ENCODE results near the gene C15orf39. TPM values are rescaled to one million over a fixed set of nuclear protein-coding genes. Genes with fewer than 3 reads are reported as not detected.

Gene C15orf39
- total RNA-seq, 1 experiment from 2014 or later = 45.6 TPM

DNA sequence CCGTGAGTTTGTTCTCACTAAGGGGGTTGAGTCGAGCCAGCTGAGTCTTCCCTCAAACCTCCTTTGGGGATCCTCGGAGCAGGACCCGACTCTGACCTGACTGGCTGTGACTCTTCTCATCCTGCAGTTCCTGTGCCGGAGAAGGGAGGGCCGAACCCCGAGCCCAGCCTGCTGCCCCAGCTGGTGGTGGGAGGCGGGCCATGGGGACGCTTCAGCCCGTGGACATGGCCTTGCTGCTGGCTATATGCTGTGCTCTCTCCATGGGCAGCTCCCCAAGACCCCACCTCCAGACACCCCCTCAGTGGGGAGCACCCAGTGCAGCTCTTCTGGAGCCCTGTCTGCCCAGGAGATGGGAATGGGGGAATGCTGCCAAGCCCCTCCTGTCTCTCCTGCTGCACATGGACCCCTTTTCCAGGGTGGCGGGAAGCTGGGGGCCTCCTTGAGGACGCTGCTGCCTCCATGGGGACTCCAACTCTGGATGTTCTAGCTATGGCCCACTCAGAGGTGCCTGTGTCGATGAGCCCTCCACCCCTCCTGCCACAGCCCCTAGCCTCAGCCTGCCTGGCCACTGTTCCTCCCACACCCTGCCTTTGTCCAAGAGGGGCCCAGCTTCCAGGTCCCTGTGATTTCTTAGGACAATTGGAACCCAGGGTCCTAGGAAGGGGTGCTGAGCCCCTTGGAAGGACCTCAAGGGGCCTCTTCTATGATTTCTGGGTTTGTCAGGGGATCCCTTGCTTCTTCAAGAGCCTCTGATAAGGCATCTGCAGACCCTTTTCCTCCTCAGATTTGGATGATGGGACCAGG, 12.8 kb downstream of the C15orf39 start:
- Histone ChIP-seq H3K18ac (ENCODE audit: insufficient read length, low read depth, low read length) (no peak overlapping the region), H3K4ac (ENCODE audit: low read depth, low read length) (no peak overlapping the region), H3K4me1 (ENCODE audit: insufficient read depth, low read length) (peaks cover 2% of the 10 kb centered on the region; the same call in 1 of the 2 replicates), H2AFZ (ENCODE audit: low read length) (no peak overlapping the region), H3K56ac (ENCODE audit: insufficient read length, low read depth, low read length) (no peak overlapping the region), H3K14ac (ENCODE audit: insufficient read depth, low read length) (no peak overlapping the region), H4K5ac (ENCODE audit: insufficient read length, low read depth, low read length) (no peak overlapping the region), H2BK20ac (ENCODE audit: low read depth, low read length, poor library complexity, severe bottlenecking) (no peak overlapping the region), H3K9ac (ENCODE audit: extremely low read depth, insufficient read length, low read length) (no peak overlapping the region), H3K23ac (ENCODE audit: insufficient read length, low read depth, low read length) (no peak overlapping the region), H3K23me2 (ENCODE audit: insufficient read length, low read depth, low read length, poor library complexity, severe bottlenecking) (no peaks in the 10 kb centered on the region), H3T11ph (ENCODE audit: low read length) (no peak overlapping the region), H2BK12ac (ENCODE audit: insufficient read length, low read depth, low read length) (no peak overlapping the region), H3K27me3 (ENCODE audit: insufficient read depth, low read length) (no peaks in the 10 kb centered on the region), H2BK120ac (ENCODE audit: low read depth, low read length, poor library complexity, severe bottlenecking) (no peak overlapping the region), H2BK5ac (ENCODE audit: insufficient read length, low read length) (no peak overlapping the region), H4K8ac (replicated peaks; ENCODE audit: insufficient read length, low read depth, low read length) (no peak overlapping the region), H3K4me2 (ENCODE audit: insufficient read depth, insufficient read length, low read length) (no peak overlapping the region), H3K9me3 (ENCODE audit: control insufficient read depth, low read depth, low read length) (no peaks in the 10 kb centered on the region), H3K79me2 (ENCODE audit: insufficient read depth, low read length) (0 out of 2 replicates have a peak, but pooled peaks cover 2% of the 10 kb centered on the region), H3K79me1 (ENCODE audit: insufficient read depth, low read depth, low read length, poor library complexity, severe bottlenecking) (no peaks in the 10 kb centered on the region), H2BK15ac (ENCODE audit: low read depth, low read length) (no peak overlapping the region), H4K91ac (ENCODE audit: insufficient read length, low read depth, low read length) (no peak overlapping the region), H3K27ac (ENCODE audit: insufficient read length, low read depth, low read length) (no peak overlapping the region), H2AK5ac (ENCODE audit: insufficient read length, low read length) (no peak overlapping the region), H4K20me1 (ENCODE audit: control insufficient read depth, insufficient read depth, insufficient read length) (no peaks in the 10 kb centered on the region)
- no CpG with 5 or more reads among the region's 13 CpGs for WGBS (ENCODE audit: extremely low coverage, insufficient read length, low lambda C conversion rate)
- peaks cover 7% of the 10 kb centered on the region for H3K27me3 Mint-ChIP-seq (ENCODE audit: low read depth)
- TF ChIP-seq, protein P1, sequence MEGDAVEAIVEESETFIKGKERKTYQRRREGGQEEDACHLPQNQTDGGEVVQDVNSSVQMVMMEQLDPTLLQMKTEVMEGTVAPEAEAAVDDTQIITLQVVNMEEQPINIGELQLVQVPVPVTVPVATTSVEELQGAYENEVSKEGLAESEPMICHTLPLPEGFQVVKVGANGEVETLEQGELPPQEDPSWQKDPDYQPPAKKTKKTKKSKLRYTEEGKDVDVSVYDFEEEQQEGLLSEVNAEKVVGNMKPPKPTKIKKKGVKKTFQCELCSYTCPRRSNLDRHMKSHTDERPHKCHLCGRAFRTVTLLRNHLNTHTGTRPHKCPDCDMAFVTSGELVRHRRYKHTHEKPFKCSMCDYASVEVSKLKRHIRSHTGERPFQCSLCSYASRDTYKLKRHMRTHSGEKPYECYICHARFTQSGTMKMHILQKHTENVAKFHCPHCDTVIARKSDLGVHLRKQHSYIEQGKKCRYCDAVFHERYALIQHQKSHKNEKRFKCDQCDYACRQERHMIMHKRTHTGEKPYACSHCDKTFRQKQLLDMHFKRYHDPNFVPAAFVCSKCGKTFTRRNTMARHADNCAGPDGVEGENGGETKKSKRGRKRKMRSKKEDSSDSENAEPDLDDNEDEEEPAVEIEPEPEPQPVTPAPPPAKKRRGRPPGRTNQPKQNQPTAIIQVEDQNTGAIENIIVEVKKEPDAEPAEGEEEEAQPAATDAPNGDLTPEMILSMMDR (conservative IDR thresholded peaks at IDR 0.05) = no peak
- peak overlapping the region in 1 of 3 experiments; percentile 71; a peak in 3 of 7 replicates for H3K27ac Mint-ChIP-seq
- no peak overlapping the region for H3K4me3 Mint-ChIP-seq
- H3K36me3 Mint-ChIP-seq (ENCODE audit: insufficient read depth in 1 of 3, low read depth in 3 of 3) = peaks cover 14 to 32% (median 30%) of the 10 kb centered on the region in 3 experiments
- DNase-seq = peak; percentile 59
- peaks cover 17 to 18% of the 10 kb centered on the region in 2 experiments for H3K4me1 Mint-ChIP-seq
- no peaks in the 10 kb centered on the region for H3K9me3 Mint-ChIP-seq
